ENCODE measurements around the gene LARGE1. TPM values are rescaled to one million over a fixed set of nuclear protein-coding genes. Genes with fewer than 3 reads are reported as not detected.

LARGE1 gene
- total and polyA plus RNA-seq, 2 of the 4 experiments (the other 2 are of a cell fraction): 6.2 to 12.4 TPM

DNA sequence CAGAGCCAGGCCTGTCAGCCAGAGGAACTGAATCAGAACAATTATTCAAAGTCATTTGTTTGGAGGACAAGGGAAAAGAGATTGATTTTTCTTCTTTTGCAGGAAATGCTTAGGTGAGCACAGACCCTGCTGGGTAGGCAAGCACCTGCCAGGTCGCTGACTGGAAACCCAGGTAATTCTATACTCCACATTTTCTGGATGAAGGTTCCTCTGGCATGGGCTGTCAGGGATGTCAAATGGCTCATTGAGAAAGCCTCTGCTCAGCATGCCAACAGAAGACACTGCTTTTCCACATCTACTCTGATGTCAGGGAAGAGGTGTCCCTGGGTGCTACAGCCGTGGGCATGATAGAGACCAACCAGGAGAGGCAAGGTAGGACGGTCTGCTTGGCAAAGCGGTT, 695.4 kb downstream of the LARGE1 start:
- no peak for TF ChIP-seq FOS (IDR thresholded peaks at IDR 0.05; ENCODE audit: low read depth, low read length)
- Histone ChIP-seq H3K23ac (ENCODE audit: low read depth, low read length) (no peak overlapping the region), H3K9me1 (ENCODE audit: insufficient read depth, low read length) (no peaks in the 10 kb centered on the region), H2AK5ac (ENCODE audit: low read depth, low read length) (no peak overlapping the region), H2AK9ac (replicated peaks; ENCODE audit: low read depth, low read length, poor library complexity) (no peak overlapping the region), H2BK5ac (ENCODE audit: low read depth, low read length, poor library complexity, severe bottlenecking) (no peak overlapping the region), H3K18ac (ENCODE audit: low read depth, low read length) (no peak overlapping the region), H2BK15ac (ENCODE audit: low read depth, low read length) (no peak overlapping the region), H4K20me1 (ENCODE audit: insufficient read depth, low read length) (no peaks in the 10 kb centered on the region), H4K91ac (ENCODE audit: insufficient read depth, low read depth, low read length) (no peak overlapping the region), H4K5ac (ENCODE audit: low read depth, low read length) (no peak overlapping the region), H3K56ac (ENCODE audit: extremely low read depth, insufficient read depth, low read length) (no peak overlapping the region), H3K9ac (ENCODE audit: low read depth, low read length) (no peak overlapping the region), H3K4me1 (ENCODE audit: control insufficient read depth, insufficient read depth, low read length) (no peaks in the 10 kb centered on the region), H3K36me3 (ENCODE audit: control insufficient read depth, insufficient read depth, low read length) (no peaks in the 10 kb centered on the region), H4K8ac (ENCODE audit: low read depth in 2 of 2, low read length in 2 of 2) (no peak overlapping the region), H3K14ac (replicated peaks; ENCODE audit: low read depth, low read length) (no peak overlapping the region), H3K9me3 (ENCODE audit: control insufficient read depth, insufficient read depth, low read length) (peaks cover 8% of the 10 kb centered on the region), H2BK120ac (ENCODE audit: low read depth, low read length) (no peak overlapping the region), H3K27me3 (ENCODE audit: control insufficient read depth, insufficient read depth, low read length) (no peaks in the 10 kb centered on the region), H3K4me2 (ENCODE audit: low read depth, low read length) (no peak overlapping the region), H3K27ac (ENCODE audit: insufficient read depth, low read length) (no peak overlapping the region), H3K79me1 (ENCODE audit: low read depth in 1 of 2, low read length in 2 of 2) (no peaks in the 10 kb centered on the region), H2AFZ (replicated peaks; ENCODE audit: low read length, poor library complexity) (no peak overlapping the region), H3K4ac (ENCODE audit: low read depth, low read length) (no peak overlapping the region), H2BK20ac (ENCODE audit: low read depth, low read length) (no peak overlapping the region), H3K4me3 (ENCODE audit: insufficient read depth, low read depth, low read length) (no peak overlapping the region)
- in situ Hi-C loops (cut with MboI; ENCODE audit: low sequenced_read_pairs): loop anchor here (25.0 kb wide), 1 partner anchor 763 kb away; the partner anchor contains the start of genes BPIFC and FBXO7
- intact Hi-C loops (cut with micrococcal nuclease): no loop called here
- ATAC-seq (ENCODE audit: low read depth) (no peak), DNase-seq (no peak)
- WGBS, 2 experiments (ENCODE audit: extremely low coverage in 2 of 2, insufficient read length in 1 of 2): 100% methylated on average over 1 of the region's 4 CpGs; no CpG with 5 or more reads in 1 of the 2 experiments
- POLR2A ChIA-PET (ENCODE audit: unreplicated experiment): no interaction called here
- CTCF ChIA-PET: no interaction called here
- dilution Hi-C loops (cut with HindIII; ENCODE audit: low sequenced_read_pairs, unreplicated experiment): no loop called here
- no TSS peak for BruUV-seq (replicated peaks)

Small RNAs within 50 kb of the gene (microRNA-seq; reads per million reads assigned to microRNA genes)
- gene MIR4764 (ENCODE audit: insufficient read depth in 1 of 2, insufficient read length in 1 of 2, unreplicated experiment in 1 of 2): 0 to 1.0 reads per million in 2 experiments
- gene SNORA50B (ENCODE audit: insufficient read depth, insufficient read length): not detected

Small RNAs within 50 kb of the gene (small RNA-seq; reads per million reads assigned to genes)
- 0 reads per million in 5 experiments for gene MIR4764
- gene SNORA50B: 0 reads per million in 5 experiments

All from IMR-90 (cell line).